Activated CD8-positive, alpha-beta memory T cell treated with anti-CD3 and anti-CD28 coated beads, Interleukin-2, amount 10 ng/mL, durations not matched to agents 7 days and 5 days (primary cell): ENCODE data around the gene CTDSP2. TPM values are rescaled to one million over a fixed set of nuclear protein-coding genes. Genes with fewer than 3 reads are reported as not detected.

ENCODE experiments used
- ATAC-seq: fragments of 150-1000 bp; cut with Tn5 transposase; one replicate; pipeline ENCODE4 v1.10.0; 2021; ENCODE audit warnings: moderate library complexity
- CTCF ChIA-PET: fragments of 350-600 bp; sonication (Branson Sonifier 250); formaldehyde crosslinking; loops from one replicate; lab custom pipeline; 2021; ENCODE audit warnings: antibody characterized with exemption; lab: Charles Lee
- DNase-seq: peaks from one replicate; pipeline ENCODE4 v3.0.0-alpha.2; 2020
- H3K27ac Mint-ChIP-seq: one replicate; pipeline ENCODE4 v1.8.0; 2021; ENCODE audit warnings: mild to moderate bottlenecking, mixed read lengths
- H3K27me3 Mint-ChIP-seq: one replicate; pipeline ENCODE4 v1.8.0; 2021; ENCODE audit warnings: mixed read lengths
- H3K36me3 Mint-ChIP-seq: one replicate; pipeline ENCODE4 v1.8.0; 2021; ENCODE audit warnings: mild to moderate bottlenecking, mixed read lengths
- H3K4me1 Mint-ChIP-seq: one replicate; pipeline ENCODE4 v1.8.0; 2021; ENCODE audit warnings: mixed read lengths
- H3K4me3 Mint-ChIP-seq: one replicate; pipeline ENCODE4 v1.8.0; 2021; ENCODE audit warnings: mild to moderate bottlenecking, moderate library complexity, mixed read lengths
- H3K9me3 Mint-ChIP-seq: one replicate; pipeline ENCODE4 v1.8.0; 2022; ENCODE audit warnings: low read depth, mixed read lengths
- total RNA-seq, 2 experiments: library from RNA; stranded (reverse); gene quantifications; one replicate each; pipeline ENCODE4 v1.2.3, GENCODE V29; 2021

Gene CTDSP2
- total RNA-seq, 2 experiments from 2014 or later: 76.2 to 103 TPM

- Mint-ChIP-seq H3K4me3 (no peak overlapping the region), H3K27me3 (no peaks in the 10 kb centered on the region), H3K27ac (no peak overlapping the region), H3K36me3 (no peaks in the 10 kb centered on the region), H3K9me3 (no peaks in the 10 kb centered on the region), H3K4me1 (no peaks in the 10 kb centered on the region)
- DNase-seq (no peak), ATAC-seq (no peak)
- CTCF ChIA-PET: interaction anchor here (0.8 to 2.0 kb wide), 3 partner anchors 9 to 96 kb away, joined by 3 to 8 read pairs (median 3); partner anchors contain the start of gene AVIL
Observed at GRCh38 chr12:57809425-57809824, 37.1 kb downstream of the CTDSP2 start.

- H3K27me3 Mint-ChIP-seq: no peaks in the 10 kb centered on the region
- no peaks in the 10 kb centered on the region for H3K9me3 Mint-ChIP-seq
- H3K36me3 Mint-ChIP-seq: no peaks in the 10 kb centered on the region
- CTCF ChIA-PET: interaction anchor here (0.9 to 1.6 kb wide), 3 partner anchors 15 to 95 kb away, joined by 3 to 4 read pairs (median 3); no protein-coding TSS in a partner anchor
- no peak overlapping the region for H3K4me3 Mint-ChIP-seq
- no peaks in the 10 kb centered on the region for H3K4me1 Mint-ChIP-seq
- DNase-seq (no peak), ATAC-seq (no peak)
- H3K27ac Mint-ChIP-seq: no peak overlapping the region
Observed at GRCh38 chr12:57808351-57808750, 38.2 kb downstream of the CTDSP2 start.

- Mint-ChIP-seq H3K4me1 (no peaks in the 10 kb centered on the region), H3K27me3 (no peaks in the 10 kb centered on the region), H3K36me3 (peaks cover 2% of the 10 kb centered on the region), H3K27ac (no peak overlapping the region), H3K9me3 (no peaks in the 10 kb centered on the region), H3K4me3 (no peak overlapping the region)
- ATAC-seq: no peak
- CTCF ChIA-PET: interaction anchor here (0.8 to 1.6 kb wide), 2 partner anchors 25 to 96 kb away, joined by 3 to 4 read pairs; partner anchors contain the start of gene TSFM
- DNase-seq: no peak
Observed at GRCh38 chr12:57807285-57807684, 39.2 kb downstream of the CTDSP2 start.

GRCh38 chr12:57806677-57807076 is 39.9 kb downstream of the CTDSP2 start:
- Mint-ChIP-seq H3K27ac (no peak overlapping the region), H3K9me3 (no peaks in the 10 kb centered on the region), H3K27me3 (no peaks in the 10 kb centered on the region), H3K4me3 (no peak overlapping the region), H3K36me3 (peaks cover 2% of the 10 kb centered on the region), H3K4me1 (no peaks in the 10 kb centered on the region)
- DNase-seq (no peak), ATAC-seq (no peak)
- CTCF ChIA-PET: interaction anchor here (0.8 to 1.6 kb wide), 2 partner anchors 24 to 97 kb away, joined by 3 to 4 read pairs; partner anchors contain the start of gene TSFM

GRCh38 chr12:57803319-57803893 is 43.1 kb downstream of the CTDSP2 start:
- H3K4me3 Mint-ChIP-seq: no peak overlapping the region
- H3K27ac Mint-ChIP-seq: no peak overlapping the region
- H3K36me3 Mint-ChIP-seq: peaks cover 4% of the 10 kb centered on the region
- DNase-seq (peak; percentile 49), ATAC-seq (no peak)
- no peaks in the 10 kb centered on the region for H3K9me3 Mint-ChIP-seq
- CTCF ChIA-PET: interaction anchor here (0.7 to 3.3 kb wide), 20 partner anchors 9 to 116 kb away, joined by 3 to 42 read pairs (median 6); partner anchors contain the start of genes AVIL and TSFM
- no peaks in the 10 kb centered on the region for H3K27me3 Mint-ChIP-seq
- no peaks in the 10 kb centered on the region for H3K4me1 Mint-ChIP-seq

GRCh38 chr12:57802607-57803006 is 43.9 kb downstream of the CTDSP2 start:
- peaks cover 4% of the 10 kb centered on the region for H3K36me3 Mint-ChIP-seq
- CTCF ChIA-PET: interaction anchor here (0.7 to 3.3 kb wide), 21 partner anchors 9 to 139 kb away, joined by 3 to 42 read pairs (median 6); partner anchors contain the start of genes ATP23, AVIL and TSFM
- ATAC-seq: no peak
- no peak overlapping the region for H3K27ac Mint-ChIP-seq
- no peak for DNase-seq
- no peaks in the 10 kb centered on the region for H3K4me1 Mint-ChIP-seq
- no peak overlapping the region for H3K4me3 Mint-ChIP-seq
- H3K9me3 Mint-ChIP-seq: no peaks in the 10 kb centered on the region
- no peaks in the 10 kb centered on the region for H3K27me3 Mint-ChIP-seq

GRCh38 chr12:57800965-57801364 is 45.6 kb downstream of the CTDSP2 start:
- Mint-ChIP-seq H3K9me3 (no peaks in the 10 kb centered on the region), H3K27ac (no peak overlapping the region), H3K4me1 (no peaks in the 10 kb centered on the region), H3K4me3 (no peak overlapping the region), H3K36me3 (peaks cover 13% of the 10 kb centered on the region), H3K27me3 (no peaks in the 10 kb centered on the region)
- no peak for ATAC-seq
- no peak for DNase-seq
- CTCF ChIA-PET: interaction anchor here (0.6 to 3.3 kb wide), 3 partner anchors 20 to 132 kb away, joined by 3 to 42 read pairs (median 4); no protein-coding TSS in a partner anchor

- CTCF ChIA-PET: interaction anchor here (1.0 to 1.4 kb wide), 4 partner anchors 15 to 107 kb away, joined by 3 to 5 read pairs (median 4); partner anchors contain the start of gene TSFM
- H3K4me1 Mint-ChIP-seq: no peaks in the 10 kb centered on the region
- H3K27ac Mint-ChIP-seq: no peak overlapping the region
- no peak for DNase-seq
- H3K27me3 Mint-ChIP-seq: no peaks in the 10 kb centered on the region
- H3K36me3 Mint-ChIP-seq: peaks cover 25% of the 10 kb centered on the region
- H3K9me3 Mint-ChIP-seq: no peaks in the 10 kb centered on the region
- H3K4me3 Mint-ChIP-seq: no peak overlapping the region
- no peak for ATAC-seq
Observed at GRCh38 chr12:57797933-57798332, 48.6 kb downstream of the CTDSP2 start.

GRCh38 chr12:57796996-57797395 is 49.5 kb downstream of the CTDSP2 start:
- no peaks in the 10 kb centered on the region for H3K4me1 Mint-ChIP-seq
- no peaks in the 10 kb centered on the region for H3K9me3 Mint-ChIP-seq
- H3K36me3 Mint-ChIP-seq: peaks cover 25% of the 10 kb centered on the region
- no peaks in the 10 kb centered on the region for H3K27me3 Mint-ChIP-seq
- CTCF ChIA-PET: interaction anchor here (1.0 to 1.4 kb wide), 2 partner anchors 16 to 35 kb away, joined by 3 read pairs; no protein-coding TSS in a partner anchor
- ATAC-seq (no peak), DNase-seq (no peak)
- no peak overlapping the region for H3K4me3 Mint-ChIP-seq
- no peak overlapping the region for H3K27ac Mint-ChIP-seq

- Mint-ChIP-seq H3K27ac (no peak overlapping the region), H3K36me3 (peaks cover 28% of the 10 kb centered on the region), H3K4me3 (no peak overlapping the region), H3K4me1 (peaks cover 2% of the 10 kb centered on the region), H3K9me3 (no peaks in the 10 kb centered on the region), H3K27me3 (no peaks in the 10 kb centered on the region)
- ATAC-seq: no peak
- DNase-seq: no peak
- CTCF ChIA-PET: no interaction called here
Observed at GRCh38 chr12:57795354-57795753, 51.2 kb downstream of the CTDSP2 start.

GRCh38 chr12:57793920-57794319 is 52.6 kb downstream of the CTDSP2 start:
- peaks cover 28% of the 10 kb centered on the region for H3K36me3 Mint-ChIP-seq
- no peak for DNase-seq
- no peak for ATAC-seq
- H3K4me3 Mint-ChIP-seq: no peak overlapping the region
- H3K9me3 Mint-ChIP-seq: no peaks in the 10 kb centered on the region
- H3K27ac Mint-ChIP-seq: no peak overlapping the region
- CTCF ChIA-PET: interaction anchor here (1.1 to 2.3 kb wide), 5 partner anchors 9 to 112 kb away, joined by 3 to 10 read pairs (median 5); no protein-coding TSS in a partner anchor
- H3K4me1 Mint-ChIP-seq: peaks cover 2% of the 10 kb centered on the region
- no peaks in the 10 kb centered on the region for H3K27me3 Mint-ChIP-seq

GRCh38 chr12:57783861-57784260 is 62.7 kb downstream of the CTDSP2 start:
- Mint-ChIP-seq H3K9me3 (no peaks in the 10 kb centered on the region), H3K4me3 (peak overlapping the region; percentile 64), H3K4me1 (peaks cover 38% of the 10 kb centered on the region), H3K36me3 (peaks cover 15% of the 10 kb centered on the region), H3K27ac (peak overlapping the region; percentile 40), H3K27me3 (no peaks in the 10 kb centered on the region)
- CTCF ChIA-PET: interaction anchor here (1.0 to 1.9 kb wide), 12 partner anchors 10 to 64 kb away, joined by 4 to 9 read pairs (median 5); partner anchors contain the start of genes AVIL, EEF1AKMT3 and METTL1
- DNase-seq (no peak), ATAC-seq (no peak)

- H3K4me1 Mint-ChIP-seq: peaks cover 38% of the 10 kb centered on the region
- no peaks in the 10 kb centered on the region for H3K9me3 Mint-ChIP-seq
- H3K27me3 Mint-ChIP-seq: no peaks in the 10 kb centered on the region
- DNase-seq (no peak), ATAC-seq (no peak)
- CTCF ChIA-PET: interaction anchor here (0.7 to 1.9 kb wide), 23 partner anchors 9 to 199 kb away, joined by 3 to 15 read pairs (median 4); partner anchors contain the start of genes AVIL, CDK4, CTDSP2 and EEF1AKMT3
- peak overlapping the region; percentile 97 for H3K4me3 Mint-ChIP-seq
- peaks cover 13% of the 10 kb centered on the region for H3K36me3 Mint-ChIP-seq
- peak overlapping the region; percentile 96 for H3K27ac Mint-ChIP-seq
Observed at GRCh38 chr12:57783466-57783801, 63.1 kb downstream of the CTDSP2 start.
